Measurements from ENCODE around the gene CALML3.

DNA sequence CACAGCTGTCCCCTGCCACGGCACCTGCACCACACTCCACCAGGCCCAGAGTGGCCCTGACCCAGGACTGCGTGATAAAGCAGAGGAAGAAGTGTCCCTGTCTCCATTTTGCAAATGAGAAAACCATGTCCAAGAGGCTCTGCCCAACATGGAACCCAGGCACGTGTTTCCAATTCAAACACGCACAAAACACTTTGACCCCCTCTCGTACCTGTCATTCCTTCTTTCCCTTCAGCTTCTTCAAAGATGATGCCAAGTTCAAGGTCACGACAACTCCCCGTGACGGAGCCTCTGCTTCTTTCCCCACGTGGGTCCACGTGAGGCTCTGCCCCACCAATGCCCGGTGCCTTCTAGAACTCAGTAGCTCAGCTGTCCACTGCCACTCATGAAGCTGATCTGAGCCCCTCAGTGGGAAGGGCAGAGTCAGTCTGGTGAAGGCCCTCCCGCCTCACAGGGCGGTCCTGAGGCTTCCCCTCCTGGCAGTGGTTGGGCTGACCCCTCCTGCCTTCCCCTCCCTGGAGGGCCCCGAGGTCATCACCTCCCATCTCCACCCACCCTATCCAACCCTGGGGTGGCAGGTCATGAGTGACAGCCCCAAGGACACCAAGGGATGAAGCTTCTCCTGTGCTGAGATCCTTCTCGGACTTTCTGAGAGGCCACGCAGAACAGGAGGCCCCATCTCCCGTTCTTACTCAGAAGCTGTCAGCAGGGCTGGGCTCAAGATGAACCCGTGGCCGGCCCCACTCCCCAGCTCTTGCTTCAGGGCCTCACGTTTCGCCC is 44.4 kb upstream of the CALML3 start:
- TF ChIP-seq POLR2AphosphoS2 (IDR thresholded peaks at IDR 0.05; ENCODE audit: low read depth, low read length) (no peak), JUNB (IDR thresholded peaks at IDR 0.05) (no peak), SMAD1 (IDR thresholded peaks at IDR 0.05; ENCODE audit: low read depth, partially characterized antibody) (no peak), POLR2A (IDR thresholded peaks at IDR 0.05; ENCODE audit: low read depth, low read length) (no peak), EP300 (IDR thresholded peaks at IDR 0.05; ENCODE audit: borderline replicate concordance in 1 of 2, control insufficient read depth in 1 of 2, low read depth in 2 of 2, low read length in 2 of 2) (no peak), GABPA (IDR thresholded peaks at IDR 0.05; ENCODE audit: low read depth) (no peak), IKZF1 (conservative IDR thresholded peaks at IDR 0.05) (no peak), CBX3 (IDR thresholded peaks at IDR 0.05; ENCODE audit: borderline replicate concordance, low read depth) (no peak), EZH2 (IDR thresholded peaks at IDR 0.05; ENCODE audit: borderline replicate concordance, control insufficient read depth, low read depth, low read length) (no peak), ETV6 (conservative IDR thresholded peaks at IDR 0.05 in 1 of 2, IDR thresholded peaks at IDR 0.05 in 1 of 2; ENCODE audit: borderline replicate concordance in 1 of 2, low read depth in 1 of 2) (no peak), RAD51 (IDR thresholded peaks at IDR 0.05) (no peak), SPI1 (IDR thresholded peaks at IDR 0.05; ENCODE audit: borderline replicate concordance, insufficient read depth, low read depth, low read length) (no peak)
- TF ChIP-seq, protein P1, sequence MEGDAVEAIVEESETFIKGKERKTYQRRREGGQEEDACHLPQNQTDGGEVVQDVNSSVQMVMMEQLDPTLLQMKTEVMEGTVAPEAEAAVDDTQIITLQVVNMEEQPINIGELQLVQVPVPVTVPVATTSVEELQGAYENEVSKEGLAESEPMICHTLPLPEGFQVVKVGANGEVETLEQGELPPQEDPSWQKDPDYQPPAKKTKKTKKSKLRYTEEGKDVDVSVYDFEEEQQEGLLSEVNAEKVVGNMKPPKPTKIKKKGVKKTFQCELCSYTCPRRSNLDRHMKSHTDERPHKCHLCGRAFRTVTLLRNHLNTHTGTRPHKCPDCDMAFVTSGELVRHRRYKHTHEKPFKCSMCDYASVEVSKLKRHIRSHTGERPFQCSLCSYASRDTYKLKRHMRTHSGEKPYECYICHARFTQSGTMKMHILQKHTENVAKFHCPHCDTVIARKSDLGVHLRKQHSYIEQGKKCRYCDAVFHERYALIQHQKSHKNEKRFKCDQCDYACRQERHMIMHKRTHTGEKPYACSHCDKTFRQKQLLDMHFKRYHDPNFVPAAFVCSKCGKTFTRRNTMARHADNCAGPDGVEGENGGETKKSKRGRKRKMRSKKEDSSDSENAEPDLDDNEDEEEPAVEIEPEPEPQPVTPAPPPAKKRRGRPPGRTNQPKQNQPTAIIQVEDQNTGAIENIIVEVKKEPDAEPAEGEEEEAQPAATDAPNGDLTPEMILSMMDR (IDR thresholded peaks at IDR 0.05 in 2 of 3, conservative IDR thresholded peaks at IDR 0.05 in 1 of 3; ENCODE audit: control insufficient read depth in 2 of 3, extremely low read depth in 1 of 3, insufficient read depth in 1 of 3, low read depth in 3 of 3, low read length in 3 of 3), result no peak

Data from GM12878 (cell line).